K562 (cell line): ENCODE results near the gene CDKN2C. TPM values are rescaled to one million over a fixed set of nuclear protein-coding genes. Genes with fewer than 3 reads are reported as not detected.

Experiments
- C11orf30 ChIP-seq: fragments of 450-650 bp; IDR thresholded peaks from 2 replicates; pipeline ENCODE4 v1.6.1; 2016; ENCODE audit warnings: low read depth, mild to moderate bottlenecking
- CBFB ChIP-seq: sonication (generic); formaldehyde crosslinking; IDR thresholded peaks from 2 replicates; pipeline ENCODE4 v1.4.0; 2020; ENCODE audit warnings: mild to moderate bottlenecking, missing genetic modification reagents
- ETV6 ChIP-seq, 3 experiments: fragments of 150-350 bp in 1 of 3; sonication (generic) in 1 of 3; formaldehyde crosslinking in 1 of 3; IDR thresholded peaks; 2 replicates each; pipeline versions ENCODE4 v1.6.1 to v1.8.0; 2014 to 2022; ENCODE audit warnings: borderline replicate concordance in 2 of 3, low read depth in 2 of 3, antibody characterized with exemption in 1 of 3, low read length in 1 of 3, mild to moderate bottlenecking in 1 of 3, missing genetic modification reagents in 1 of 3
- EWSR1 ChIP-seq: fragments of 450-650 bp; IDR thresholded peaks from 2 replicates; pipeline ENCODE4 v1.6.1; 2018; ENCODE audit warnings: borderline replicate concordance, mild to moderate bottlenecking, low read depth, moderate library complexity; ENCODE audit not compliant: partially characterized antibody
- IFI16 ChIP-seq: fragments of 250-450 bp; sonication (Bioruptor Pico); IDR thresholded peaks from 2 replicates; pipeline ENCODE4 v2.1.2; 2022; ENCODE audit warnings: mild to moderate bottlenecking, inconsistent platforms
- KDM1A ChIP-seq, 2 experiments: fragments of 450-650 bp; IDR thresholded peaks; 2 replicates each; pipeline ENCODE4 v1.6.1; 2016; ENCODE audit warnings: mild to moderate bottlenecking in 2 of 2
- MCM3 ChIP-seq: fragments of 450-650 bp; IDR thresholded peaks from 2 replicates; pipeline ENCODE4 v1.6.1; 2016
- MTF1 ChIP-seq: fragments of 250-450 bp; sonication (Bioruptor Pico); IDR thresholded peaks from 2 replicates; pipeline ENCODE4 v1.9.0; 2021; ENCODE audit warnings: moderate library complexity, mild to moderate bottlenecking, inconsistent platforms, borderline replicate concordance
- NCOA1 ChIP-seq: fragments of 450-650 bp; IDR thresholded peaks from 2 replicates; pipeline ENCODE4 v1.6.1; 2016; ENCODE audit warnings: low read depth
- NCOR1 ChIP-seq: fragments of 450-650 bp; IDR thresholded peaks from 2 replicates; pipeline ENCODE4 v1.6.1; 2016; ENCODE audit warnings: mild to moderate bottlenecking, moderate library complexity
- PRPF4 ChIP-seq: fragments of 200-400 bp; formaldehyde crosslinking; IDR thresholded peaks from one replicate; pipeline ENCODE4 v1.6.1; 2017; ENCODE audit warnings: low read length, low read depth, mild to moderate bottlenecking; ENCODE audit not compliant: insufficient read depth, poor library complexity, severe bottlenecking
- TEAD1 ChIP-seq, 2 experiments: fragments of 450-650 bp in 1 of 2; sonication (generic) in 1 of 2; formaldehyde crosslinking; IDR thresholded peaks; 2 replicates each; pipeline versions ENCODE4 v1.4.0 to v1.8.0; 2020 to 2022; ENCODE audit warnings: mild to moderate bottlenecking in 2 of 2, missing genetic modification reagents in 1 of 2
- U2AF2 ChIP-seq: fragments of 200-400 bp; formaldehyde crosslinking; optimal IDR thresholded peaks from 2 replicates; pipeline ENCODE3; 2017; ENCODE audit warnings: low read depth, mild to moderate bottlenecking, low read length
- YBX1 ChIP-seq: fragments of 450-650 bp; IDR thresholded peaks from 2 replicates; pipeline ENCODE4 v1.7.1; 2016; ENCODE audit warnings: mild to moderate bottlenecking
- ZNF274 ChIP-seq: IDR thresholded peaks from 2 replicates; pipeline ENCODE4 v1.6.1; 2011; ENCODE audit warnings: low read depth, mild to moderate bottlenecking, low read length, moderate library complexity, borderline replicate concordance
- ZNF408 ChIP-seq: fragments of 250-450 bp; sonication (Bioruptor Pico); IDR thresholded peaks from 2 replicates; pipeline ENCODE4 v1.4.0; 2020; ENCODE audit warnings: low read depth, mild to moderate bottlenecking, moderate library complexity
- ZNF644 ChIP-seq: fragments of 200-800 bp; sonication (Bioruptor generic); IDR thresholded peaks from 2 replicates; pipeline ENCODE4 v1.6.1; 2016; ENCODE audit warnings: low read depth, missing genetic modification characterization, missing compliant biosample characterization
- polyA plus RNA-seq, 8 experiments: library from polyadenylated mRNA; depleted of rRNA in 4 of 8; stranded (reverse) in 5 of 8; unstranded in 3 of 8; fragments of >200 nt; fragmentation: Nextera tagmentation in 2 of 8; fragmentation: Illumina TruSeq in 1 of 8; extraction: Ambion mirVana in 2 of 8; extraction: Trizol in 1 of 8; gene quantifications; 2 replicates each; pipeline versions ENCODE4 v1.2.1 to v1.2.3, GENCODE V29; 2011 to 2014; ENCODE audit warnings: inconsistent platforms in 1 of 8, missing spikeins in 1 of 8
- total RNA-seq, 7 experiments: library from RNA; depleted of rRNA in 6 of 7; stranded (reverse); fragments of >200 nt in 6 of 7; fragmentation: Illumina TruSeq in 2 of 7; extraction: Trizol in 2 of 7; gene quantifications; 2 replicates each; pipeline versions ENCODE4 v1.2.1 to v1.2.3, GENCODE V29; 2011 to 2021; ENCODE audit warnings: low replicate concordance in 1 of 7
- TF ChIP-seq, protein P1 (sequence below): conservative IDR thresholded peaks from 2 replicates; pipeline ENCODE4 v1.6.1; 2011; ENCODE audit warnings: low read depth, mild to moderate bottlenecking, low read length; ENCODE audit not compliant: control insufficient read depth
- TF ChIP-seq, protein P2 (sequence below): fragments of 250-450 bp; sonication (Bioruptor Pico); IDR thresholded peaks from 2 replicates; pipeline ENCODE4 v1.4.0; 2020; ENCODE audit warnings: mild to moderate bottlenecking, moderate library complexity
- TF ChIP-seq, protein P3 (sequence below): fragments of 450-650 bp; formaldehyde crosslinking; IDR thresholded peaks from 2 replicates; pipeline ENCODE4 v1.4.0; 2022; ENCODE audit warnings: mild to moderate bottlenecking, moderate library complexity
- TF ChIP-seq, protein P4 (sequence below): fragments of 250-450 bp; sonication (Bioruptor Pico); IDR thresholded peaks from 2 replicates; pipeline ENCODE4 v1.9.0; 2021; ENCODE audit warnings: mild to moderate bottlenecking
- TF ChIP-seq, protein P5 (sequence below): IDR thresholded peaks from 2 replicates; pipeline ENCODE4 v1.6.1; 2011; ENCODE audit not compliant: insufficient read length; ENCODE audit errors: extremely low read depth

The CDKN2C gene
- total and polyA plus RNA-seq, 9 of the 15 experiments (the other 6 are each of a cell fraction or from before 2014, with no cell fraction given) = 11.9 to 74.3 (median 45.9) TPM

DNA sequence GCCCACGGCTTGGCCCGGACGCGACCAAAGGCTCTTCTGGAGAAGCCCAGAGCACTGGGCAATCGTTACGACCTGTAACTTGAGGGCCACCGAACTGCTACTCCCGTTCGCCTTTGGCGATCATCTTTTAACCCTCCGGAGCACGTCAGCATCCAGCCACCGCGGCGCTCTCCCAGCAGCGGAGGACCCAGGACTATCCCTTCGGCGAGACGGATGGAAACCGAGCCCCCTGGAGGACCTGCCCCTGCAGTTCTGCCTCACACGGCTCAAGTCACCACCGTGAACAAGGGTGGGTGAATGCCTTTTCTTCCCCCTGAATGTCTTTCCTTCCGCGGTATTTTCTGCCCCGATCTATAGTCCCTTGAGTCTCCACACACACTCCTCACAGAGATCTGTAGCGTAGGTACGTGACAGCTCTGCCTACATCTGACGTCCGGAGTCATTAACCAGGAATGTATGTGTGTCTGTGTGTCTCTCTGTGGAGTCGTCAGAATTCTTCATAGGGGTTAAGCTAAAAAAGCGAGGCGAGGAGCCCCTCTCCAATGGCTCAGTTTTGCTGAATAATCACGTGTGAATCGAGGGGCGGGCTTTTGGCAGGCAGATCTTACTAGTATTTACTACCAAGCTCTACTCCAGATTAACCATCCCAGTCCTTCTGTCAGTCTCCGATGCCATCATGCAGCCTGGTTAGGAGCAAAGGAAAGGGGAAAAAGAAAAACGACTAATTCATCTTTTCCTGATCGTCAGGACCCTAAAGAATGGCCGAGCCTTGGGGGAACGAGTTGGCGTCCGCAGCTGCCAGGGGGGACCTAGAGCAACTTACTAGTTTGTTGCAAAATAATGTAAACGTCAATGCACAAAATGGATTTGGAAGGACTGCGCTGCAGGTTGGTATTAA, at the start of gene CDKN2C (continued):
- TF ChIP-seq NCOR1 (no peak), MCM3 (no peak), MTF1 (CRISPR knock-in tag) (no peak), U2AF2 (no peak), NCOA1 (no peak), CBFB (CRISPR knock-in tag) (0 out of 2 replicates have a peak, but pooled peaks have one; percentile 64), TEAD1 (CRISPR knock-in tag; IDR thresholded peaks at IDR 0.05) (peak in 1 of 2 experiments; percentile 93; a peak in 2 of 4 replicates), ETV6 (IDR thresholded peaks at IDR 0.05; ENCODE audit: borderline replicate concordance in 1 of 2, low read depth in 2 of 2, low read length in 1 of 2) (no peak), ETV6 (CRISPR knock-in tag; IDR thresholded peaks at IDR 0.05; ENCODE audit: borderline replicate concordance) (no peak), EWSR1 (no peak), PRPF4 (no peak), ZNF644 (tag) (no peak), KDM1A (IDR thresholded peaks at IDR 0.05) (no peak), ZNF274 (no peak), IFI16 (CRISPR knock-in tag) (no peak), YBX1 (no peak), C11orf30 (peak; percentile 93), ZNF408 (CRISPR knock-in tag) (no peak)
- TF ChIP-seq, protein P1, sequence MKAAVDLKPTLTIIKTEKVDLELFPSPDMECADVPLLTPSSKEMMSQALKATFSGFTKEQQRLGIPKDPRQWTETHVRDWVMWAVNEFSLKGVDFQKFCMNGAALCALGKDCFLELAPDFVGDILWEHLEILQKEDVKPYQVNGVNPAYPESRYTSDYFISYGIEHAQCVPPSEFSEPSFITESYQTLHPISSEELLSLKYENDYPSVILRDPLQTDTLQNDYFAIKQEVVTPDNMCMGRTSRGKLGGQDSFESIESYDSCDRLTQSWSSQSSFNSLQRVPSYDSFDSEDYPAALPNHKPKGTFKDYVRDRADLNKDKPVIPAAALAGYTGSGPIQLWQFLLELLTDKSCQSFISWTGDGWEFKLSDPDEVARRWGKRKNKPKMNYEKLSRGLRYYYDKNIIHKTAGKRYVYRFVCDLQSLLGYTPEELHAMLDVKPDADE = no peak
- TF ChIP-seq, protein P2, sequence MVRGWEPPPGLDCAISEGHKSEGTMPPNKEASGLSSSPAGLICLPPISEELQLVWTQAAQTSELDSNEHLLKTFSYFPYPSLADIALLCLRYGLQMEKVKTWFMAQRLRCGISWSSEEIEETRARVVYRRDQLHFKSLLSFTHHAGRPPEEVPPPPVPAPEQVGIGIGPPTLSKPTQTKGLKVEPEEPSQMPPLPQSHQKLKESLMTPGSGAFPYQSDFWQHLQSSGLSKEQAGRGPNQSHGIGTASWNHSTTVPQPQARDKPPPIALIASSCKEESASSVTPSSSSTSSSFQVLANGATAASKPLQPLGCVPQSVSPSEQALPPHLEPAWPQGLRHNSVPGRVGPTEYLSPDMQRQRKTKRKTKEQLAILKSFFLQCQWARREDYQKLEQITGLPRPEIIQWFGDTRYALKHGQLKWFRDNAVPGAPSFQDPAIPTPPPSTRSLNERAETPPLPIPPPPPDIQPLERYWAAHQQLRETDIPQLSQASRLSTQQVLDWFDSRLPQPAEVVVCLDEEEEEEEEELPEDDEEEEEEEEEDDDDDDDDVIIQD (CRISPR knock-in tag) = no peak
- TF ChIP-seq, protein P3, sequence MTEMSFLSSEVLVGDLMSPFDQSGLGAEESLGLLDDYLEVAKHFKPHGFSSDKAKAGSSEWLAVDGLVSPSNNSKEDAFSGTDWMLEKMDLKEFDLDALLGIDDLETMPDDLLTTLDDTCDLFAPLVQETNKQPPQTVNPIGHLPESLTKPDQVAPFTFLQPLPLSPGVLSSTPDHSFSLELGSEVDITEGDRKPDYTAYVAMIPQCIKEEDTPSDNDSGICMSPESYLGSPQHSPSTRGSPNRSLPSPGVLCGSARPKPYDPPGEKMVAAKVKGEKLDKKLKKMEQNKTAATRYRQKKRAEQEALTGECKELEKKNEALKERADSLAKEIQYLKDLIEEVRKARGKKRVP = no peak
- TF ChIP-seq, protein P4, sequence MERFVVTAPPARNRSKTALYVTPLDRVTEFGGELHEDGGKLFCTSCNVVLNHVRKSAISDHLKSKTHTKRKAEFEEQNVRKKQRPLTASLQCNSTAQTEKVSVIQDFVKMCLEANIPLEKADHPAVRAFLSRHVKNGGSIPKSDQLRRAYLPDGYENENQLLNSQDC (CRISPR knock-in tag) = no peak
- TF ChIP-seq, protein P5, sequence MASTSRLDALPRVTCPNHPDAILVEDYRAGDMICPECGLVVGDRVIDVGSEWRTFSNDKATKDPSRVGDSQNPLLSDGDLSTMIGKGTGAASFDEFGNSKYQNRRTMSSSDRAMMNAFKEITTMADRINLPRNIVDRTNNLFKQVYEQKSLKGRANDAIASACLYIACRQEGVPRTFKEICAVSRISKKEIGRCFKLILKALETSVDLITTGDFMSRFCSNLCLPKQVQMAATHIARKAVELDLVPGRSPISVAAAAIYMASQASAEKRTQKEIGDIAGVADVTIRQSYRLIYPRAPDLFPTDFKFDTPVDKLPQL = peak; percentile 11
